ENCODE data around the gene CRIP3. TPM values are rescaled to one million over a fixed set of nuclear protein-coding genes. Genes with fewer than 3 reads are reported as not detected.

Gene CRIP3
- total RNA-seq, 1 experiment from 2014 or later, result 44.7 TPM

- TF ChIP-seq, protein P1, sequence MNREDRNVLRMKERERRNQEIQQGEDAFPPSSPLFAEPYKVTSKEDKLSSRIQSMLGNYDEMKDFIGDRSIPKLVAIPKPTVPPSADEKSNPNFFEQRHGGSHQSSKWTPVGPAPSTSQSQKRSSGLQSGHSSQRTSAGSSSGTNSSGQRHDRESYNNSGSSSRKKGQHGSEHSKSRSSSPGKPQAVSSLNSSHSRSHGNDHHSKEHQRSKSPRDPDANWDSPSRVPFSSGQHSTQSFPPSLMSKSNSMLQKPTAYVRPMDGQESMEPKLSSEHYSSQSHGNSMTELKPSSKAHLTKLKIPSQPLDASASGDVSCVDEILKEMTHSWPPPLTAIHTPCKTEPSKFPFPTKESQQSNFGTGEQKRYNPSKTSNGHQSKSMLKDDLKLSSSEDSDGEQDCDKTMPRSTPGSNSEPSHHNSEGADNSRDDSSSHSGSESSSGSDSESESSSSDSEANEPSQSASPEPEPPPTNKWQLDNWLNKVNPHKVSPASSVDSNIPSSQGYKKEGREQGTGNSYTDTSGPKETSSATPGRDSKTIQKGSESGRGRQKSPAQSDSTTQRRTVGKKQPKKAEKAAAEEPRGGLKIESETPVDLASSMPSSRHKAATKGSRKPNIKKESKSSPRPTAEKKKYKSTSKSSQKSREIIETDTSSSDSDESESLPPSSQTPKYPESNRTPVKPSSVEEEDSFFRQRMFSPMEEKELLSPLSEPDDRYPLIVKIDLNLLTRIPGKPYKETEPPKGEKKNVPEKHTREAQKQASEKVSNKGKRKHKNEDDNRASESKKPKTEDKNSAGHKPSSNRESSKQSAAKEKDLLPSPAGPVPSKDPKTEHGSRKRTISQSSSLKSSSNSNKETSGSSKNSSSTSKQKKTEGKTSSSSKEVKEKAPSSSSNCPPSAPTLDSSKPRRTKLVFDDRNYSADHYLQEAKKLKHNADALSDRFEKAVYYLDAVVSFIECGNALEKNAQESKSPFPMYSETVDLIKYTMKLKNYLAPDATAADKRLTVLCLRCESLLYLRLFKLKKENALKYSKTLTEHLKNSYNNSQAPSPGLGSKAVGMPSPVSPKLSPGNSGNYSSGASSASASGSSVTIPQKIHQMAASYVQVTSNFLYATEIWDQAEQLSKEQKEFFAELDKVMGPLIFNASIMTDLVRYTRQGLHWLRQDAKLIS (CRISPR knock-in tag; IDR thresholded peaks at IDR 0.05; ENCODE audit: borderline replicate concordance), result no peak
- TF ChIP-seq OVOL2 (CRISPR knock-in tag; IDR thresholded peaks at IDR 0.05; ENCODE audit: borderline replicate concordance), result no peak
- TF ChIP-seq, protein P2, sequence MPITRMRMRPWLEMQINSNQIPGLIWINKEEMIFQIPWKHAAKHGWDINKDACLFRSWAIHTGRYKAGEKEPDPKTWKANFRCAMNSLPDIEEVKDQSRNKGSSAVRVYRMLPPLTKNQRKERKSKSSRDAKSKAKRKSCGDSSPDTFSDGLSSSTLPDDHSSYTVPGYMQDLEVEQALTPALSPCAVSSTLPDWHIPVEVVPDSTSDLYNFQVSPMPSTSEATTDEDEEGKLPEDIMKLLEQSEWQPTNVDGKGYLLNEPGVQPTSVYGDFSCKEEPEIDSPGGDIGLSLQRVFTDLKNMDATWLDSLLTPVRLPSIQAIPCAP (CRISPR knock-in tag; IDR thresholded peaks at IDR 0.05), result no peak
- TF ChIP-seq ZNF671 (CRISPR knock-in tag; IDR thresholded peaks at IDR 0.05), result no peak
- TF ChIP-seq PRRX2 (CRISPR knock-in tag; IDR thresholded peaks at IDR 0.05), result no peak
- no peak for TF ChIP-seq TEAD1 (CRISPR knock-in tag; IDR thresholded peaks at IDR 0.05)
- TF ChIP-seq EMX1 (CRISPR knock-in tag; IDR thresholded peaks at IDR 0.05), result no peak
- TF ChIP-seq CREM (CRISPR knock-in tag; IDR thresholded peaks at IDR 0.05), result no peak
- no peak for TF ChIP-seq NFATC4 (CRISPR knock-in tag; IDR thresholded peaks at IDR 0.05)
- no peak for TF ChIP-seq MYBL2 (CRISPR knock-in tag; IDR thresholded peaks at IDR 0.05)
- TF ChIP-seq ZNF512 (CRISPR knock-in tag; IDR thresholded peaks at IDR 0.05; ENCODE audit: borderline replicate concordance), result no peak
- no peak for TF ChIP-seq ZNF121 (CRISPR knock-in tag; IDR thresholded peaks at IDR 0.05)
- no peak for TF ChIP-seq ZBTB21 (CRISPR knock-in tag; IDR thresholded peaks at IDR 0.05; ENCODE audit: borderline replicate concordance)
- no peak for TF ChIP-seq IRF2 (CRISPR knock-in tag; IDR thresholded peaks at IDR 0.05; ENCODE audit: borderline replicate concordance, low read depth)
- no peak for TF ChIP-seq CREB1 (CRISPR knock-in tag; IDR thresholded peaks at IDR 0.05)
- no peak for TF ChIP-seq CDX4 (CRISPR knock-in tag; IDR thresholded peaks at IDR 0.05; ENCODE audit: borderline replicate concordance)
- TF ChIP-seq NFYB (CRISPR knock-in tag; conservative IDR thresholded peaks at IDR 0.05; ENCODE audit: low read depth), result no peak
- TF ChIP-seq SOX15 (CRISPR knock-in tag; IDR thresholded peaks at IDR 0.05), result no peak
- ATAC-seq (no peak), DNase-seq (ENCODE audit: low spot score) (no peak)
- CTCF ChIA-PET, result interaction anchor here (2.3 to 4.5 kb wide), 2 partner anchors 30 kb away, joined by 6 to 46 read pairs; no protein-coding TSS in a partner anchor
- Mint-ChIP-seq H3K36me3 (peaks cover 5% of the 10 kb centered on the region), H3K9me3 (no peaks in the 10 kb centered on the region), H3K4me3 (no peak overlapping the region), H3K27me3 (ENCODE audit: low read depth) (0 out of 2 replicates have a peak, but pooled peaks cover 4% of the 10 kb centered on the region), H3K4me1 (peaks cover 24% of the 10 kb centered on the region), H3K27ac (no peak overlapping the region)
- POLR2A ChIA-PET, result interaction anchor here (0.5 to 1.8 kb wide), 2 partner anchors 8 to 179 kb away, joined by 3 to 5 read pairs; no protein-coding TSS in a partner anchor
Observed at GRCh38 chr6:43304882-43305281, 3.7 kb downstream of the CRIP3 start.

- Mint-ChIP-seq H3K4me3 (no peak overlapping the region), H3K36me3 (peaks cover 5% of the 10 kb centered on the region), H3K4me1 (peaks cover 23% of the 10 kb centered on the region), H3K27me3 (ENCODE audit: low read depth) (0 out of 2 replicates have a peak, but pooled peaks cover 2% of the 10 kb centered on the region), H3K27ac (no peak overlapping the region), H3K9me3 (no peaks in the 10 kb centered on the region)
- TF ChIP-seq CREM (CRISPR knock-in tag; IDR thresholded peaks at IDR 0.05), result no peak
- DNase-seq (ENCODE audit: low spot score) (no peak), ATAC-seq (no peak)
- ChIA-PET POLR2A (no interaction called here), CTCF (interaction anchor here (2.3 kb wide), 1 partner anchor 30 kb away, joined by 6 read pairs; no protein-coding TSS in a partner anchor)
Observed at GRCh38 chr6:43304361-43304760, 4.3 kb downstream of the CRIP3 start.

All from WTC11 (cell line).